Panc1 (cell line): Measurements from ENCODE around the gene BCORL1. TPM values are rescaled to one million over a fixed set of nuclear protein-coding genes. Genes with fewer than 3 reads are reported as not detected.

Experiments used
- ATAC-seq: fragments of 200-7000 bp; cut with Tn5 transposase; 2 replicates; pipeline ENCODE4 v1.9.1; 2020; ENCODE audit warnings: mild to moderate bottlenecking, moderate library complexity
- BruUV-seq: library from RNA; stranded (reverse); fragments of 400-500 nt; replicated peaks from 2 replicates; lab custom pipeline; 2021; lab: Mats Ljungman, UMichigan
- CTCF ChIA-PET: fragments of 300-600 bp; sonication (Branson Sonifier 250); formaldehyde crosslinking; loops from one replicate; lab custom pipeline; 2022; ENCODE audit warnings: antibody characterized with exemption; lab: Charles Lee
- POLR2A ChIA-PET: fragments of 300-600 bp; sonication (Branson Sonifier 250); formaldehyde crosslinking; loops from one replicate; lab custom pipeline; 2022; ENCODE audit warnings: antibody characterized with exemption; lab: Charles Lee
- DNase-seq: peaks from one replicate; pipeline ENCODE4 v3.0.0-alpha.2; 2010; ENCODE audit warnings: low read depth, low spot score
- H3K27ac ChIP-seq: 2 replicates; pipeline ENCODE4 v1.5.1; 2011; ENCODE audit warnings: mild to moderate bottlenecking, low read length, inconsistent platforms
- H3K27me3 ChIP-seq: fragments of 200-500 bp; sonication (Bioruptor generic); 2 replicates; pipeline ENCODE4 v1.6.0; 2014; ENCODE audit warnings: low read length, inconsistent platforms; ENCODE audit not compliant: control insufficient read depth, insufficient read depth
- H3K36me3 ChIP-seq: fragments of 200-500 bp; sonication (Bioruptor generic); 2 replicates; pipeline ENCODE4 v1.5.1; 2014; ENCODE audit warnings: inconsistent platforms, mild to moderate bottlenecking, low read length, moderate library complexity; ENCODE audit not compliant: control insufficient read depth, insufficient read depth
- H3K4me1 ChIP-seq: 2 replicates; pipeline ENCODE4 v1.5.1; 2011; ENCODE audit warnings: inconsistent platforms, mild to moderate bottlenecking, low read length, moderate library complexity; ENCODE audit not compliant: control insufficient read depth, insufficient read depth
- H3K4me3 ChIP-seq, 2 experiments: 2 replicates each; pipeline ENCODE4 v1.5.1; 2011 to 2012; ENCODE audit warnings: low read depth in 2 of 2, low read length in 2 of 2, mild to moderate bottlenecking in 2 of 2, inconsistent platforms in 1 of 2, moderate library complexity in 1 of 2
- H3K9me3 ChIP-seq: fragments of 200-500 bp; sonication (Bioruptor generic); 2 replicates; pipeline ENCODE4 v1.5.1; 2014; ENCODE audit warnings: low read depth, mild to moderate bottlenecking, inconsistent platforms, low read length, moderate library complexity; ENCODE audit not compliant: control insufficient read depth, insufficient read depth
- CTCF ChIP-seq: fragments of 450-650 bp; IDR thresholded peaks from 2 replicates; pipeline ENCODE4 v1.5.1; 2017; ENCODE audit warnings: mild to moderate bottlenecking
- POLR2AphosphoS5 ChIP-seq: IDR thresholded peaks from 2 replicates; pipeline ENCODE4 v1.6.1; 2012; ENCODE audit warnings: mild to moderate bottlenecking, low read depth, low read length, moderate library complexity
- REST ChIP-seq, 2 experiments: IDR thresholded peaks; 2 replicates each; pipeline ENCODE4 v1.6.1; 2011 to 2012; ENCODE audit warnings: low read depth in 2 of 2, control low read depth in 1 of 2, low read length in 1 of 2, mild to moderate bottlenecking in 1 of 2, moderate library complexity in 1 of 2; ENCODE audit not compliant: insufficient read depth in 1 of 2
- SIN3A ChIP-seq: IDR thresholded peaks from 2 replicates; pipeline ENCODE4 v1.6.1; 2012; ENCODE audit warnings: low read depth, mild to moderate bottlenecking, low read length, moderate library complexity, borderline replicate concordance; ENCODE audit not compliant: insufficient read depth
- in situ Hi-C: cut with HindIII; loops from 2 replicates; pipeline ENCODE4 v1.10.0; 2016; ENCODE audit warnings: low sequenced_read_pairs, low pct_unique_long_range_greater_than_20kb
- intact Hi-C: fragments of 100-400 bp; cut with micrococcal nuclease; formaldehyde crosslinking; loops from one replicate; pipeline ENCODE4 v1.10.0; 2022; ENCODE audit not compliant: unreplicated experiment
- total RNA-seq: library from RNA; stranded (reverse); gene quantifications from one replicate; pipeline ENCODE4 v1.2.1, GENCODE V29; 2021; ENCODE audit not compliant: unreplicated experiment

BCORL1 gene
- total RNA-seq, 1 experiment from 2014 or later: 67.4 TPM

- TF ChIP-seq REST (IDR thresholded peaks at IDR 0.05; ENCODE audit: insufficient read depth in 1 of 2, low read depth in 2 of 2, low read length in 1 of 2) (no peak), SIN3A (0 out of 2 replicates have a peak, but pooled peaks have one; percentile 60), POLR2AphosphoS5 (peak; percentile 56; the same call in 1 of the 2 replicates), CTCF (no peak)
- DNase-seq (no peak), ATAC-seq (peak; percentile 52)
- in situ Hi-C loops (no loop called here), intact Hi-C loops (loop anchor here (5.0 kb wide), 1 partner anchor 48 kb away; no protein-coding TSS in a partner anchor)
- Histone ChIP-seq H3K27me3 (no peaks in the 10 kb centered on the region), H3K36me3 (no peaks in the 10 kb centered on the region), H3K9me3 (no peaks in the 10 kb centered on the region), H3K27ac (peak overlapping the region; percentile 77), H3K4me1 (peaks cover 14% of the 10 kb centered on the region), H3K4me3 (no peak overlapping the region; a peak in 1 of 4 replicates)
- BruUV-seq: no TSS peak
- ChIA-PET POLR2A (interaction anchor here (0.6 kb wide), 3 partner anchors 9 to 49 kb away, joined by 3 to 9 read pairs (median 6); no protein-coding TSS in a partner anchor), CTCF (interaction anchor here (0.6 kb wide), 1 partner anchor 14 kb away, joined by 5 read pairs; no protein-coding TSS in a partner anchor)
These were observed 1.8 kb upstream of the BCORL1 start for GRCh38 chrX:129980540-129981199.

- Histone ChIP-seq H3K9me3 (no peaks in the 10 kb centered on the region), H3K4me1 (peaks cover 14% of the 10 kb centered on the region), H3K27me3 (no peaks in the 10 kb centered on the region), H3K36me3 (no peaks in the 10 kb centered on the region; the same call in 1 of the 2 replicates), H3K4me3 (no peak overlapping the region; a peak in 1 of 4 replicates), H3K27ac (peak overlapping the region; percentile 77)
- ATAC-seq: no peak
- POLR2A ChIA-PET: interaction anchor here (0.6 kb wide), 3 partner anchors 8 to 50 kb away, joined by 3 to 9 read pairs (median 6); no protein-coding TSS in a partner anchor
- TF ChIP-seq CTCF (no peak), POLR2AphosphoS5 (0 out of 2 replicates have a peak, but pooled peaks have one; percentile 3)
- CTCF ChIA-PET: interaction anchor here (0.6 kb wide), 1 partner anchor 14 kb away, joined by 5 read pairs; no protein-coding TSS in a partner anchor
- DNase-seq: no peak
- BruUV-seq: TSS peak; percentile 44
- intact Hi-C loops (loop anchor here (5.0 kb wide), 1 partner anchor 49 kb away; no protein-coding TSS in a partner anchor), in situ Hi-C loops (no loop called here)
These were observed 1.3 kb upstream of the BCORL1 start for GRCh38 chrX:129981200-129981553.
